Fibroblast of villous mesenchyme (primary cell): ENCODE measurements around the gene ITGB1BP1. TPM values are rescaled to one million over a fixed set of nuclear protein-coding genes. Genes with fewer than 3 reads are reported as not detected.

Experiments used
- DNase-seq: peaks from one replicate; pipeline ENCODE4 v3.0.0-alpha.2; 2010; ENCODE audit warnings: low read depth
- H3K4me3 ChIP-seq: 2 replicates; pipeline ENCODE4 v1.5.1; 2011; ENCODE audit warnings: low read depth, mild to moderate bottlenecking, low read length
- total RNA-seq: library from RNA; depleted of rRNA; stranded (reverse); fragments of >200 nt; gene quantifications from 2 replicates; pipeline ENCODE4 v1.2.3, GENCODE V29; 2012
- TF ChIP-seq, protein P1 (sequence below): IDR thresholded peaks from 2 replicates; pipeline ENCODE4 v1.5.1; 2012; ENCODE audit warnings: low read depth, mild to moderate bottlenecking, low read length; ENCODE audit not compliant: insufficient read depth

Gene ITGB1BP1
- total RNA-seq, 1 donor = 33.2 TPM

DNA sequence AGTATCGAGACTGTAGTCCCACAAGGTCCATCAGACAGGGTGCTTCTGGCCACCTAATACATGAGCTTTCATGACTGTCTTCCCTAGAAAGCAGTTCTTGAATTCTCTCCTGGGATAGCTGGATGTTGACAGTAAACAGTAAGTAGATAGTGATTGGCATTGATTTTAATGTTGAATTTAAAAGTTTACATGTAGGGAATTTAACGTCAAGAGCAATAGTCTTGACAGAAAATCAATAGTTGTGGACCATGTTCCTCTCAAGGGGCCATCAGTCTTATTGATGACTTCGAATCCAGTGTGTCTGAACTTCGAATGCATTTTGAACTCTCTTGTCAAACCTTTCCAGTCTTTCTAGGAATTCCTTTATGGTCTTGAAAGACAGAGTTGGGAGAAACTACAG, 63.9 kb downstream of the ITGB1BP1 start:
- no peak overlapping the region for H3K4me3 ChIP-seq
- no peak for DNase-seq
- TF ChIP-seq, protein P1, sequence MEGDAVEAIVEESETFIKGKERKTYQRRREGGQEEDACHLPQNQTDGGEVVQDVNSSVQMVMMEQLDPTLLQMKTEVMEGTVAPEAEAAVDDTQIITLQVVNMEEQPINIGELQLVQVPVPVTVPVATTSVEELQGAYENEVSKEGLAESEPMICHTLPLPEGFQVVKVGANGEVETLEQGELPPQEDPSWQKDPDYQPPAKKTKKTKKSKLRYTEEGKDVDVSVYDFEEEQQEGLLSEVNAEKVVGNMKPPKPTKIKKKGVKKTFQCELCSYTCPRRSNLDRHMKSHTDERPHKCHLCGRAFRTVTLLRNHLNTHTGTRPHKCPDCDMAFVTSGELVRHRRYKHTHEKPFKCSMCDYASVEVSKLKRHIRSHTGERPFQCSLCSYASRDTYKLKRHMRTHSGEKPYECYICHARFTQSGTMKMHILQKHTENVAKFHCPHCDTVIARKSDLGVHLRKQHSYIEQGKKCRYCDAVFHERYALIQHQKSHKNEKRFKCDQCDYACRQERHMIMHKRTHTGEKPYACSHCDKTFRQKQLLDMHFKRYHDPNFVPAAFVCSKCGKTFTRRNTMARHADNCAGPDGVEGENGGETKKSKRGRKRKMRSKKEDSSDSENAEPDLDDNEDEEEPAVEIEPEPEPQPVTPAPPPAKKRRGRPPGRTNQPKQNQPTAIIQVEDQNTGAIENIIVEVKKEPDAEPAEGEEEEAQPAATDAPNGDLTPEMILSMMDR = no peak

- no peak overlapping the region for H3K4me3 ChIP-seq
- DNase-seq = no peak
- TF ChIP-seq, protein P1 = no peak
These were observed 64.5 kb downstream of the ITGB1BP1 start for GRCh38 chr2:9358846-9359245.

DNA sequence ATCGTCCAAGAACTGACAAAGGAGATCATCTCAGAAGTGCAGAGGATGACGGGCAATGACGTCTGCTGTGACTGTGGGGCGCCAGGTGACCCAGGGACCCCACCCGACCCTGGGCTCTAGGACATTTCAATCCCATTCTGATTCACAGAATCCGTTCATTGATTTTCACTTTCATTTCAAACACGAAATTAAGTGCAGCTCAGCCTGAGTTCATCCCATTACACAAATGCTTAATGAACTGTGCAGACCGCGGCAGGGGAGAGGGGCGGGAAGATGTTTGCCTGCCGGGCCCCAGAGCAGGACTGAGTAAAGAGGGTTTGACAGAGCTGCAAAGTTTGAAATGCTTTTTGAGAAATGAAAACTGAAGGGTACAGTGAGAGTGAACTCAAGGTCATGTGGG, 67.1 kb downstream of the ITGB1BP1 start:
- H3K4me3 ChIP-seq = no peak overlapping the region
- TF ChIP-seq, protein P1 = no peak
- no peak for DNase-seq

DNA sequence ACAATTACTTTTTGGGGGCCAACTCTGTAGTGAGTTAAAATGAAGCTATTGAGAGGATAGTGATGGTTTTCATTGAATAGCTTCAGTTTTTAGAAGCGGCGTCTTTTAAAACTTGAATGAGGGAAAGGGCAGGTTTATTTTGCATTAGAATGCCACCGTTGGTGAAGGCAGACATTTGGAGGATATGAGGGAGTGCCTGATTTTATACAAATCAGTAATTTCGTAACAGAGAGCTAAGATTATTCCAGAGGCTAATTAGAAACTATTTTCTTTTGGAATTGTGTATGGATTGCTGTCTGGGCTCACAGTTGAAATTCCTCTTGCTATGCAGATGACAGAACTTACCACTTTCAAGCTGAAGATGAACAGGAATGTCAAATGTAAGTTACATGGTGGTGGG, 67.6 kb downstream of the ITGB1BP1 start:
- no peak for DNase-seq
- no peak overlapping the region for H3K4me3 ChIP-seq
- TF ChIP-seq, protein P1 = no peak

DNA sequence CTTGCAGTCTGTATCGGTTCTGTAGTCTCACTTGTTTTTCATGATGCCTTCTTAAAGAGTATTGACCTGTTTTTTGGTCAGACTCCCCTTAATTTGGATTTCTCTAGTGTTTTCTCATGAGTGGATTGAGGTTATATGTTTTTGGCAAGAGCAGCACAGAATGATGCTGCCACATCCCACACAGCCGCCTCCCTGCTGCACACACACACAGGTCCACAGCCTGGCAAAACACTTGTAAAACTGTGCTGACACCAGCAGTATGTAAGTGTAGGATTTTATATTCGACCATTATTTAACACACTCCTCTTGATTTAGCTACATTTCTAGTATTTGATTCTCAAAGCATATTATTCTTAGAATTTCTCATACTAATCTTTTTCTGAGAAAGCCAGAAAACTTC, 68.1 kb downstream of the ITGB1BP1 start:
- H3K4me3 ChIP-seq = no peak overlapping the region
- TF ChIP-seq, protein P1 = no peak
- DNase-seq = no peak

DNA sequence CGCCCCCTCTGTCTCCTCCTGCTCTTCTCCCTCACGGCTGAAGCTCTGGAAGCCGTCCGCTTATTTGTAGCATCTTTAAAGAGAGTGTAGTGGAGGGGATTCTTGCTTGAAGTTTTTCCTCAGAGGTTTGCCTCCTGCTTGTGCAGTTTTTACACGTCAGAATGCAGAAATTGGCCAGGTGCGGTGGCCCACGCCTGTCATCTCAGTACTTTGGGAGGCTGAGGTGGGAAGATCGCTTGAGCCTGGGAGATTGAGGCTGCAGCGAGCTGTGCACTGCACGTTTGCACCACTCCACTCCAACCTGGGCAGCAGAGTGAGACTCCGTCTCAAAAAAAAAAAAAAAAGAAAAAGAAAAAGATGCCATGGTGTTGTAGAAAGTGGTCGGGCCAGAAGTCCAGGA, 69.0 kb downstream of the ITGB1BP1 start:
- no peak overlapping the region for H3K4me3 ChIP-seq
- no peak for DNase-seq
- TF ChIP-seq, protein P1 = no peak

Other genes starting within 250 kb of the ITGB1BP1 start
- gene ASAP2, start 216.7 kb downstream of the ITGB1BP1 start, total RNA-seq = 39.0 and 66.5 TPM in 2 replicates
- gene CPSF3, start 126 bp upstream of the ITGB1BP1 start, total RNA-seq = 41.9 and 68.2 TPM in 2 replicates
- gene IAH1, start 51.0 kb upstream of the ITGB1BP1 start, total RNA-seq = 66.9 and 70.9 TPM in 2 replicates
- gene ADAM17, start 132.3 kb upstream of the ITGB1BP1 start, total RNA-seq = 40.9 and 59.2 TPM in 2 replicates
- gene YWHAQ, start 207.5 kb upstream of the ITGB1BP1 start, total RNA-seq = 260 and 283 TPM in 2 replicates